Kidney epithelial cell (primary cell): ENCODE measurements around the gene CCKAR. TPM values are rescaled to one million over a fixed set of nuclear protein-coding genes. Genes with fewer than 3 reads are reported as not detected.

Source experiments
- DNase-seq: peaks from one replicate; pipeline ENCODE4 v3.0.0-alpha.2; 2010; ENCODE audit warnings: low read depth
- H3K27me3 ChIP-seq: 2 replicates; pipeline ENCODE4 v1.6.0; 2011; ENCODE audit warnings: low read length; ENCODE audit not compliant: control insufficient read depth, insufficient read depth
- H3K36me3 ChIP-seq: 2 replicates; pipeline ENCODE4 v1.5.1; 2011; ENCODE audit warnings: low read length; ENCODE audit not compliant: control insufficient read depth, insufficient read depth
- H3K4me3 ChIP-seq: 2 replicates; pipeline ENCODE4 v1.5.1; 2011; ENCODE audit warnings: low read depth, mild to moderate bottlenecking, control low read depth, low read length
- total RNA-seq: library from RNA; depleted of rRNA; stranded (reverse); fragments of >200 nt; gene quantifications from 2 replicates; pipeline ENCODE4 v1.2.3, GENCODE V29; 2015
- TF ChIP-seq, protein P1 (sequence below): IDR thresholded peaks from 2 replicates; pipeline ENCODE4 v1.5.1; 2011; ENCODE audit warnings: mild to moderate bottlenecking, moderate library complexity, low read length, control low read depth, inconsistent platforms; ENCODE audit not compliant: insufficient read depth, poor library complexity, severe bottlenecking

CCKAR gene
- total RNA-seq, 1 donor from 2014 or later: 0.04 TPM

DNA sequence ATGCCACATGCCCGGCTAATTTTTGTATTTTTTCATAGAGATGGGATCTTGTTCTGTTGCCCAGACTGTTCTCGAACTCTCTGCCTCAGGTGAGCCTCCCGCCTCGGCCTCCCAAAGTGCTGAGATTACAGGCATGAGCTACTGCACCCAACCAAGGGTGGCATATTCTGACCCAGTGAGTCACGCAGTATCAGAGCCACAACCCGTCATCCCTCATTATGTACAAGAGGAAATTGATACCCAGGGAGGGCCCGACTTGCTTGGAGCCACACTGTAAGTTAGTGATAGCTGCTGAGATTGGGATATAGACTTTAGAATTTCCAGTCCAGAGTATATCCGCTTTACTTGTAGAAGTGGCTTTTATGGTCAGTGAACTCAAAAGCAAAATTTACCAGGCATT is 14.6 kb downstream of the CCKAR start:
- H3K36me3 ChIP-seq: no peaks in the 10 kb centered on the region
- no peak overlapping the region for H3K4me3 ChIP-seq
- DNase-seq: no peak
- no peaks in the 10 kb centered on the region for H3K27me3 ChIP-seq
- TF ChIP-seq, protein P1, sequence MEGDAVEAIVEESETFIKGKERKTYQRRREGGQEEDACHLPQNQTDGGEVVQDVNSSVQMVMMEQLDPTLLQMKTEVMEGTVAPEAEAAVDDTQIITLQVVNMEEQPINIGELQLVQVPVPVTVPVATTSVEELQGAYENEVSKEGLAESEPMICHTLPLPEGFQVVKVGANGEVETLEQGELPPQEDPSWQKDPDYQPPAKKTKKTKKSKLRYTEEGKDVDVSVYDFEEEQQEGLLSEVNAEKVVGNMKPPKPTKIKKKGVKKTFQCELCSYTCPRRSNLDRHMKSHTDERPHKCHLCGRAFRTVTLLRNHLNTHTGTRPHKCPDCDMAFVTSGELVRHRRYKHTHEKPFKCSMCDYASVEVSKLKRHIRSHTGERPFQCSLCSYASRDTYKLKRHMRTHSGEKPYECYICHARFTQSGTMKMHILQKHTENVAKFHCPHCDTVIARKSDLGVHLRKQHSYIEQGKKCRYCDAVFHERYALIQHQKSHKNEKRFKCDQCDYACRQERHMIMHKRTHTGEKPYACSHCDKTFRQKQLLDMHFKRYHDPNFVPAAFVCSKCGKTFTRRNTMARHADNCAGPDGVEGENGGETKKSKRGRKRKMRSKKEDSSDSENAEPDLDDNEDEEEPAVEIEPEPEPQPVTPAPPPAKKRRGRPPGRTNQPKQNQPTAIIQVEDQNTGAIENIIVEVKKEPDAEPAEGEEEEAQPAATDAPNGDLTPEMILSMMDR: no peak

DNA sequence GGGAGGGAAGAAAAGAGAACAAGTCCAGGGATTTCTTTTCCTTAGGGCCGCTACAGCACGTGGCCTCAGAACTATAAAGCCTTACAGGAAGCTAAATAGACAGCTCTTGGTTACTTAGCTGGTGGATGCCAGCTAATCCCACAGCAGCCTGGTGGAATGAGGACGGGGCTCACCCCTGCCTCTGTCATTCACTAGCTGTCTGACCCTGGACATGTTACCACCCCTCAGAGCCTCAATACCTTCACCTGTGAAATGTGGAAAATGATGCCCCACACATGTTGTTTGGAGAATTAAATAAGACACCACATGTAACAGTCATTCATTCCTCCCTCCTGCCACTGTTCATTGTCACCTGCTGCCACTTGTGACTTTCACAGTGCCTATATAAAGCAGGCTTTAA is 15.7 kb downstream of the CCKAR start:
- Histone ChIP-seq H3K36me3 (no peaks in the 10 kb centered on the region), H3K27me3 (no peaks in the 10 kb centered on the region), H3K4me3 (no peak overlapping the region)
- TF ChIP-seq, protein P1: no peak
- DNase-seq: no peak

DNA sequence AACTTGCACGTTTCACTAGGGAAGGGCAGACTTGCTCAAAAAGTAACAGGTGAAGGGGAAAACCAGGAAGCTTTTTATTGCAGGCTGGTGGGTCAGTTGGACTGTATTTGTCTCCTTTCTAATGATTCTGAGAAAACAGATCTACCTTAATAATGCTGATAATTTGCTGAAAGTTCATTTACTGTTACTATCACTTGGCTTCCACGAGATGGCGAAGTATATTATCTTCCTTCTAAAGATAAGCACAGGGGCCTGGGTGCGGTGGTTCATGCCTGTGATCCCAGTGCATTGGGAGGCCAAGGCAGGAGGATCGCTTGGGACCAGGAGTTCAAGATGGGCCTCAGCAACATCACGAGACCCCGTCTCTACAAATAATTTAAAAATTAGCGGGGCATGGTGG is 16.4 kb downstream of the CCKAR start:
- Histone ChIP-seq H3K36me3 (no peaks in the 10 kb centered on the region), H3K4me3 (no peak overlapping the region), H3K27me3 (no peaks in the 10 kb centered on the region)
- TF ChIP-seq, protein P1: no peak
- DNase-seq: no peak

DNA sequence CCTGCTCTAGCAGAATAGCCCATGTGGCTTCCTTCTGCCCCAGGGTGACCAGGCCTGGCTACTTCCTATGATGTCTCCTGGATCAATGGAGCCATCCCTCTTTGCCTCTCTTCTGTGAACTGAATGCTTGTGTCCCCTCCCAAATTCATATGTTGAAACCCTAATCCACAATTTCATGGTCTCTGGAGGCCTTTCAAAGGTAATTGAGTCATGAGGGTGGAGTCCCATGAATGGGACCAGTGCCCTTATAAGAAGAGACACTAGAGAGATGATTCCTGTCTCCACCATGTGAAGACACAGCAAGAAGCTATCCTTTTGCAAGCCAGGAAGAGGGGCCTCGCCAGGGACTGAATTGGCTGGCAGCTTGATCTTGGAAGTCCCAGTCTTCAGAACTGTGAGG is 18.4 kb downstream of the CCKAR start:
- no peaks in the 10 kb centered on the region for H3K36me3 ChIP-seq
- no peak overlapping the region for H3K4me3 ChIP-seq
- TF ChIP-seq, protein P1: no peak
- H3K27me3 ChIP-seq: no peaks in the 10 kb centered on the region
- no peak for DNase-seq

DNA sequence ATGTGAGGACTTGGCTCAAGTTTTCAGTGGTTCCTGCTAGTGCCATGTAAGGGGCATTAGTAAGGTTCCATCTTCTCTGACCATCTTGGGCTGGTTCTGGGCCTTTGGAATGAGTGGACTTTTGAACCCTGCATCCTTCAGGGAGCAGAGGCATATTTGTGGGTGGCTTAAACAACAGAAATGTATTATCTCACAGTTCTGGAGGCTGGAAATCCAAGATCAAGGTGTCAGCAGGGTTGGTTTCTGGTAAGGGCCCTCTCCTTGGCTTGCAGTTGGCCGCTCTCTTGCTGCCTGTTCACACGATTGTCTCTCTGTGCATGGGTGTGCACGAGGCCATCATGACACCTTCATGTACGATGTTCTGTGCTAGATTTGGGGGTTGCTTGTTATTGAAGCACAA is 21.3 kb downstream of the CCKAR start:
- H3K4me3 ChIP-seq: no peak overlapping the region
- H3K36me3 ChIP-seq: no peaks in the 10 kb centered on the region
- TF ChIP-seq, protein P1: no peak
- DNase-seq: no peak
- no peaks in the 10 kb centered on the region for H3K27me3 ChIP-seq

DNA sequence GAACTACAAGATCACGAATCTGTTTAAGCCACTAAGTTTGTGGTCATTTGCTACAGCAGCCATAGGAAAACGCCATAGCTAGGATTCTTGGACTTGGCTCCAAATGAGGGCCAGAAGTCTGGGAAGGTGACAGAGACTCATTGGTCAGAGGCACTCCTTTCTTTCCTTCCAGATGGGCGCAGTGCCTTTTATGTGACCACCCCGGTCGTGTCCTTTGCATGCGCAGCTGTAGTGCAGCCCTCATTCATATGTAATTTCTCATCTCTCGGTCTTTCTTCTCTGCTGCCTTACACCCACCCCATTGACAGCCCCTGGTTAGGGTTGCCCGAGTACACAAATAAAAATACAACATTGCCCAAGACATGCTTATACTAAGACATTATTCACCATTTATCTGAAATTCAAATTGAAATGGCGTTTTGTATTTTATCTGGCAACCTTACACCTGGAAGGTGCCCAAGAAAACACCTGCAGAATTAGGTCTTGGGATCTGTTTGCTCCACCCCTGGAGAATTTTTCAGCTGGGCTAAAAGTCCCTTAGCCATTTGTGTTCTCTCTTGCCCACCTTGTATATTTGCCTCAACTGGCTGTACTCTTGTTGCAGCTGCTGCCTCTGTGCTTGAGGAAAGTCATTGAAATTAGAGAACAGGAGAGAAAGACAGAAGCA is 21.9 kb downstream of the CCKAR start:
- TF ChIP-seq, protein P1: no peak
- Histone ChIP-seq H3K27me3 (no peaks in the 10 kb centered on the region), H3K4me3 (no peak overlapping the region), H3K36me3 (no peaks in the 10 kb centered on the region)
- no peak for DNase-seq
